Kidney capillary endothelial cell (primary cell): ENCODE data around the gene FGFBP1.

ENCODE experiments used
- DNase-seq: peaks from one replicate; pipeline ENCODE4 v3.0.0-alpha.2; 2018; ENCODE audit warnings: low spot score

FGFBP1 gene

DNA sequence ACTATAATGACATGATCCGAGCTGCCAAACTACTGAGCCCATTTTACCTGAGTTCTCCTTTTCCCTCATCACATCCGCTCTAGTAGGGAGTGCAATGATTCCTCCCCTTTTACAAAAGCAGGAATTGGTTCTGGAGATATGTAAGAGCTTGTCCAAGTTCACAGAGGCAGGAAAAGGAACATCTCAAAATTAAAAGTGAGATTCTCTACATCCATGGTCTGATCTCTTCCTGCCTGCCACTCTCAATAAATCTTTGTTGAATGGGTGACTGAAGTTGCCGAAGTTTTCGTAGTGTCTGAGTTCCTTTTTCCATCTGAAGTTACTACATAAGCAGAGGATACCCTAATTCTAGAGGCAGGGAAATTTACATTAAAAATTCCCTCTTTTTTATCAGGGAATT is at the start of gene FGFBP1:
Gene FGFBP1, minus strand, starts transcription at position 101 of the 400 bp plus-strand sequence. CDS start 2,108 bp downstream, outside the sequence.
- DNase-seq: no peak

DNA sequence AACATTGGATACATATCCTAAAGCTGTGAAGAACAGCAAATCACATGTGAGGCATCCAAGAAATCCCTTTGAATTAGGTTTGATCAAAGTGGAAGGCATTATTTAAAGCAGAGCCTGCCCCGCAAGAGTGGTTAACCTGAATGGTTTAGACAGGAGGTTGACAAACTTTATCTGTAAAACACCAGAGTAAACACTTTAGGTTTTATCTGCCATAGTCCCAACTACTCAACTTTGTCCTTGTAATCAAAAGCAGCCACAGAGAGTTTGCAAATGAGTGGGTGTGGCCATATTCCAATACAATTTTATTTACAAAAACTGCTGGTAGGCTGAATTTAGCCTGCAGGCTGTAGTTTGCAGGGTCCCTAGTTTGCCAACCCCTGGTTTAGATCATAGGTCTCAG is 49.7 kb upstream of the FGFBP1 start:
- no peak for DNase-seq

DNA sequence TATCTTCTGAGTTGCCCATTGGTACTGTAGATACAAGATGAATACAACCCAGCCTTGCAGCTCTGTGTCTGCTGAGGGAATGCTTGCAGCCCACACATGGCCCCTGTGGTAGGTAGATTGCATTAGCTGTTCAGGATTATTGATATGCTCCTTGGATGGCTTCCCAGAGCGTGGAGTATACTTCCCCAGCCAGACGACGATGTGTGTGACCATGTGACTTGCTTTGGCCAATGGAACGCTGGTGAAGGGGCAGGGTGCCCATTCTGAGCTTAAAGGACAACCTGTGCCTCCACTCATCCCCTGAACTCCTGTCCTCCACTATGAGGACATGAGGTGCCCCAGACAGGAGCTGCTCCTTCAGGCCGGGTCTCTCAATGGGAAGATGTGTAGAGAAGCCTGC is 48.4 kb upstream of the FGFBP1 start:
- DNase-seq: no peak

DNA sequence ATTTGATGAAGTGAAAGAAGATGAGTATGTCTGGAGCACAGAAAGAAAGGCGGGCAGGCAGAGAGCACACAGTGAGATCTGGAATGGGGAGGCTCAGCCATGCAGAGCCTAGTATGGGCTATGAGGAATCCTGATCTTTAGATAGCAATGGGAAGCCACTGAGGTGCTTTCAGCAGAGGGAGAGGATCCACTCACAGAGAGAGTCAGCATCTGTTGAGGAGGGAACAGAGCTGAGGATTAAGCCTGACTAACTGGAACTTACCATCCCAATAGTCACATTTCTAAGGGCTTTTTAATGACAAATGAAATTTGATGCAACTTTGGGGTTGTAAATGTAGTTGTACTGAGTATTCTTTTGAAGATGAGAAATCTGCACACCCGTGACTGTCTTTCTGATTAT is 45.1 kb upstream of the FGFBP1 start:
- DNase-seq: no peak

DNA sequence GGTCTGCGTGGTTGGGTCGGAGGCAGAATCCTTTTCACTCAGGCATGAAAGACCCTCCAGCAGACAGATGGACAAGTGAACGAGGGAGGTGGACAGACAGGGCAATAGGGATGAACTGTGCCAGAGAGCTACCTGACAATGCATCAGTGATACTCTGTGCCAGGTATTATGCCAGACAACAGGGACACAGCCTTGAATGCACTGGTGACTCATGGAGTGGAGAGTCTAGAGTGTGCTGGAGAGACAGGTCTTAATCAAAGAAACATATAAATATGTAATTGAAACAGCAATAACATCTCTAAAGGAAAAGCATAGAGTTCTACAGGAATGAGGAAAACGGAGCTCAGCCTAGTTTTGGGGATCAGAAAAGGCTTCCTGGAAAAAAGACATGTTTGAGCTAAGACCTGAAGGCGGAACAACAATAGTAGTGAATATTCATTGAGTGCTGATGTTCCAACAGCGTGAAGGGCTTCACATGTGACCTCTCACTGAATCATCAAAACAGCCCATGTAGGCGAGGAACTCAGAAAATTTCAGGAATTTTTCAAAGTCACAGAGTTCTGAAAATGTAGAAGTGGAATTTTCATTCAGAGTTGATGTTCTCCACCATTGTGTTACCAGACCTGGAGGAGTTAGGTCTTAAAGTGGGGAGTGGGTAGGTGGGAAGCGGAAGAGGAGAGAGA is 44.4 kb upstream of the FGFBP1 start:
- DNase-seq: no peak

DNA sequence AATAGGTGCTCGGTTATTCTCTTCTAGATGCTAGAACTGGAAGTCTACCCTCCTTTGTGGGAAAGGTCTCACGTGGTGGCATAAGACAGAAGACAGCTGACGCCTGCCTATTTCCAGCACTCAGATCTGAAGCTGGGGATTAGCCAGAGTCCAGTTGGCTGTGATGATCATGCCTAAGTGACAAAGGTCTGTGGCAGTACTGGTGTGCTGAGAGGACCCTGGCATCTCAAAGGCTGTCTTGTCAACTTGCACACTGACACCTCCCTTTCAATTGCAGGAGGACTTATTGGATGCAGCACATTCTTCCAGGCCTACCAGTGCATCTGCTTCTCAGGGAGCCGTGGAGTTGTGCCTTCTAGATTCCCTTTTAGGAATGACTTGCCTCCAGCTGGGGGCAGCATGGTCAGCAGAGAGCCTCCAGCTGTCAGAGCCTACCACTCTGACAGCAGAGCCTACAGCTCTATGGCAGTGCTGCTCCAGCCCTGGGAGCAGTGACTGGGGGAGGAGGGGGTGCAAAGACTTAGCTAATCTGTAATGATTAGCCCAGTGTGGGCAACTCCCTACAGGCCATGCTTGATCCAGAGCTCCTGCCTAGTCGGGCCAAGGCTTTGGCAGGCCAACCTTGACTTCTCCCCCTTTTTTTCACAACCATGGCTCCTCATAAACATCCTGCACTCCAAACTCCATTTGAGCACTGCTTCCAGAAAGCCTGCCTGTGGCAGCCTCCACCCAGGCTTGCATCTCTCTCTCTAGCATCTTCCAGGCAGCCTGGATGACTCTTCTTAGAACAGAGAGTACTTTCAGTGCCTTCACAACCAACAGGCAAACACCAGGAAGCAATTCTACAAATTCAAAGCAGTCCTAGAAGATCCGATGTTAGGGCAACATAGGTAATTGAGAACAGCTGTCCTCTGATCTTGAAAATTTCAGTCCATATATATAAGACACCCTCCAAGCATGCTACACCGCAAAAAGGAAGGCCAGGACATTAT is 38.2 kb upstream of the FGFBP1 start:
- no peak for DNase-seq

DNA sequence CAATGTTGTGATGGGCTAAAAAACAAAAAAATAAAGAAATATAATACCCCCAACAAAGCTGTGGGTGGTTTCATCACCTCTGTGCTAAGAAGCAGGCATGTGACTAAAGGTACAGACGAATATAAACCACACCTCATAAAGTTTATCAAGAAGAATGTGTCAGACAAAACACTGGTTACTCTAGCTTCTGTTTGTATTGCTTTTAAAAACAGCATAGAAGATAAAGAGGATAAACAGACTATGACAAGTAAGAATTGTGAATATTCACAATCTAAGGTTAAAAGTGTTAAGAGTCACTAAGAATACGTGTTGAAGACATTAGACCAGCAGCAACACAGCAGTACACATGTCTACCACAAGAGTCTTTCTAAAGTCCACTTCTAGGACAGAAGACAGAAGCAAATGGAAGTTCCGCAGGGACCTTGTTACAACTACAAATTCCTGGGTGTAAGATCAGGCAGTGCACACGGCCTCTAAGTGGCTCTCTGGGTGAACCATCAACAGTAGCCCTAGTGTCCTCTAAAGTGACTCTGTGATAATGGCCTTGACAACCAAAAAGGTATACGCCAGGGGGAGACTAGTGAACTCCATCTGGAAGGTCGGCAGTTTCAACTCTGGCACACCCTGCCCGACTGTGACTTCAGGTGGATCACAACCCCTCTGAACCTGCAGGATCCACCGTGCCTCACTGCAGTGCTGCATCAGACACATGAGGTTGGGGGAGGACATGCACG is 32.7 kb upstream of the FGFBP1 start:
- no peak for DNase-seq

DNA sequence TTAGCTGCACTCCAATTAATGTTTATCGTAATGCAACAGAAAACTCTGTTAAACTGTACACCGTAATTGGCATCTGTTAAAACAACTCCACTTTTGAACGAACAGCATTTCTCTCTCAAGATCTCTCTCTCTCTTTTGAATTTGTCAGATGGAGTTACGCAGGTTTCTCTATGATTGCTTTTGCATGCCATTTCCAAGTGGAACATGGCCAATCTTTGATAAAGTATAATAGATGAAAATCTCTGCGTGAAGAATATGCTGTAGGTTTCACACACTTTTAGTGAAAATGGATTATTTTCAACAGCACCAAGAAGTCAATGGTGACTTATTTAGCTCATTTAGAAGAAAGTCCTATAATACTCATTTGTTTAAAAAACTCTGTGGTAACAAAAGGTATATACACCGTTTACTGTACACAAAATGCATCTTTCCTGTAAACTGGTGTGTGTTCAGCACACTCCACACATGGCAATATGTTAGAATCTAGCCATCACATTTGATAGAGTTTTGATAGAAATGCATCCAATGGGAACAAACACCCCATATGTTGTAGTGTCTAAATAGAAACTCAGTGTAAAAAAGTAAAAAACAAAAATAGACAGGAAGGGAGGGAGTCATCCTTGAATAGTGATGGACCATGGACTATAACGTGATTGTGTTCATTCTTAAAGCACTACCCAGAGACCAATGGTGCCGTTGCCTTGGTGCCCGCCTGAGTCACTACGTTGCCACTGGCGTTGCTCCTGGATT is 30.2 kb upstream of the FGFBP1 start:
- no peak for DNase-seq

DNA sequence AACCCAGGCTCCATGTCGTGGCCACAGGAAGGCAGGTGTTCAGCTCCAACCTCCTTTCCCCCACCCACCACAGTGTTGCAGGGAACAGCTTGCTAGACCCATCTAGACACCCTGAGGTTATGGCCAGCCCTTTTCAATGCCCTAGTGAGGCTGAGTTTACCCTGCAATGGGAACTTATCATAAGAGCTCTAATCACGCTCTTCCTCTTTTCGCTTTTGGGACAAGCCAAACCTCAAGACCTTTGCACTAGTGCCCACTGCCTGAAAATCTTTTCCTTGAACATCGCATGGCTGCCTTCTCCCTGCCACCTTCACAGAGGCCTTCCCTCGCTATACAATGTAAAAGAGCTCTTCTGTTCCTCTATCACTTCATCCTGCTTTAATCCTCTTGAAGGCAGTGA is 26.8 kb upstream of the FGFBP1 start:
- no peak for DNase-seq

DNA sequence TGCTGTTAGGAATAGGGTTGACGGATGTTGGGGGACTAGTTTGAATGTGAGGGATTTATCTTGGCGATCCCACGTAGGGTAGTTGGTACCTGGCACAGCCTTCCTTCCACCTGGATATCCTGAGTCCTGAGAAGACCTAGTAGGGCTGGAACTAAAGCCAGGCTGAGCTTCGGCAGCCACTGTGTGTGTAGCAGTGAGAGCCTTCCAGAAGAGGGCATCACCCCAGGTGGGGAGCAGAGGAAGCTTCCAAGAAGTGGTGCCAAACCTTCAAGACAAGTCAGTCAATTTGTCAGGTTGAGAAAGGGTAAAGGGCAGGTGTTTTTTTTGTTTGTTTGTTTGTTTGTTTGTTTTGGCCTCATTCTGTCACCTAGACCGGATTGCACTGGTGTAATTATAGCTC is 25.6 kb upstream of the FGFBP1 start:
- no peak for DNase-seq

DNA sequence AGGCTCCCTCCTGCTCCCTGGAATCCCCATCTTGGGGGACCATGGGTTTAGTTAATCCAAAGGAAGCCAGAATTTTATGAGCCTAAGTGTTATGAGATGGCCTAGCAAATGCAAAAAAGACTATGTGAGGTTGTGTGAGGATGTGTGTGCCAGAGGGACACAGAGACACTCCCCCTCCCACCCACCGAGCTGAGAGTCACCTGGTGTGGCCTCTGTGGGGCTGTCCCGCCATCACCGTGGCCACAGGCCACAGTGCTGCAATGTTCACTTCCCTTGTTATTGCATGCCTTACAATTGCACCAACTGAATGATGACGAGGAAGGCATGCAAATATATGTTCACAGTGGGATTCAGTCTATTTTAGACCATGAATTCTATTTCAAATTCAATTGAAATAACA is 25.0 kb upstream of the FGFBP1 start:
- no peak for DNase-seq

DNA sequence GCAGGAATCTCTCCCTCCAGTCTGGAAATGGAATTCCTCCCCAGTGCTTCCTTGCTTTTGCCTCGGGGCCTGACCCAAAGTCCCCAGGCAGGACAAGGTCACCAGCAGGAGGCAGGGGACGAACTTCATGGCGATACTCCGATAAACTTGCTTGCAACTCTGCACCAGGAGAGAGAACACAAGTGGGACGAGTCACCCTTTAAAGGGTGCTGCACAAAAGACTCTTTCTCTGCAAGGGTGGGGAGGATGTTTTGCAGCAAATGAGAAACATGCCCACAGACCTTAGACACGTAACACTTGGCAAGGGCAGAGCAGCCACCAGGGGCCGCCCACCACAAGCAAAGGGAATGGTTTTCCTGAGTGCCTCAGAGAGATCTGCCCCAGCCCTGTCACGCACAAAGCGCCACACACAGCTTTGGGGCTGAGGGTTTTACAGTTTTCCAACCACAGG is 24.5 kb upstream of the FGFBP1 start, which contains the start of gene FGFBP2:
Gene FGFBP2, minus strand, starts transcription at position 175 of the 451 bp plus-strand sequence. Its CDS starts 46 bp downstream, at position 129.
- DNase-seq: peak; percentile 21

DNA sequence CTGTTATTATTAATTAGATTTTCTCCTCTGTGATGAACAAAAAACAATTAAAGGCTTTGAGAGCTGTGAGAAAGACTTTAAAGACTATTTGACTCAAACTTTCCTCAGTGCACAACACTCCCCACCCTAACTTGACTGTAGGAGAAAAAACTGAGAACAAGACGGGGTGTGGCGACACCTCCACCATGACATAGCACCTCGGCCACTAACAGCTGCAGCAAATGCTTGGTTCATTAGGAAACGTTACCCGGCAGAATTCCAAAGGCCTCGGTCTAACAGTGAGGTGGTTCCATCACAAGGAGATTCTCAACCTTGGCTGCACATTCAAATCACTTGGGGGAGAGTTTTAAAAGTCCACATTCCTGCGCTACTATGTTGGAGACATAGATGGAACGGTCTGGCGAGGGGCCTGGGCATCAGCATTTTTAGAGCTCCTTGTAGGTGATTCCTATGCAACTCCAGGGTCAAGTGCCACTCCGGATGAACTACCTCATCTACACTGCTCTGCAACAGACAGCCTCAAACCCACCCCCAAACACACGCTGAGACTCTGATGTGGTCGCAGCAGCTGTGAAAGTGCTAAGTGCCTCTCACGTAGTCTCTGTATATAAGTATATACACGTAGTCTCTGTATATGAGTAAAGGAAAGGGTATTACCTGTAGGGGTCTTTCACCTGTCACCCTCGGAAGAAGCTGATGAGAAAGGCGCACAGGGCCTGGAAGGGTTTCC is 23.4 kb upstream of the FGFBP1 start:
- no peak for DNase-seq

DNA sequence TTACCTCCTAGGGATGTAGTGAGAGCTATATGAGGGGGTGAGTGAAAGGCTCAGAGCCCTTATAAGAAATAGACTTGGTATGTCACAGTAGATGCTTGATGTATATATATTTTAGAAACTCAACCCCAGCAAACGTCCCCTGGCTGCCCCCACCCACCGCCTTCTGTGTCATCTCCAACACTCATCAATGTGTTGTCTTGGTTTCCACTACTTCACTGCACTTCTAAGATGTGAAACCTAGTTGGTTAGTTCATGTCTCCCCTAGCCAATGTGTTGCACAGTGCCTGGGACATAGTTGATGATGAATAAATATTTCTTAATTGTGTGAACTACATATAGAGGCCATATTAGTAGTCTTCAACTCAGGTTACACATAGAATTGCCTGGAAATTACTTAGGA is 20.0 kb upstream of the FGFBP1 start:
- DNase-seq: no peak

DNA sequence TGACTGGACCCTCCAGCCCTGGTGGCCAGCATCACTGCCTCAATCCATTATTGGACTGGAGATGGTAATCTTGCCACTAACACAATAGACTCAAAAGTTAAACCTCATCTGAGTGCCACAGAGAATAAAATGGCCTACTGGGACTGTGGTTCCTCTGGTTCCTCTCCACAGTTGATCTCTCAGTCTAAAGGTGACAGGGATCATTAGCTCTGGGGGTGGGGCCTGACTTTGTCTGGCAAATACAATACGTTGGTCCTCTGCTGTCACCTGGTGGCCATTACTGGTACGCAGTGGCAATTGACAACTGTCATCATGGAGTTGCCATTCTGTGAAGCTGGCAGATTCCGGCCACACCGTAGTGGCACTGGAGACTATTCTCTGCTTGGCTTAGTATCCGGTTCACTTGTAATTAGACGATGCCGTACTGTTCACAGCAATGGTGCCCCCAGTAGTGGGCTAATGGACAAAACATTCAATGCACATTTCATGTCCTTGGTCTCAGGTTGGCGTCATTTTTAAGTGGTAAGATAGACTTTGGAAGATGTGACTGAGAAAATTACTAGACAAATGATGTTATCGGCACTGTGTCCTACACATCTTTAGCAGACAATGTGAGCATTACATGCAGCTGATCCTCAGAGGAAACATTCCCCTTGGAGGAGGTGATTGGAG is 17.8 kb upstream of the FGFBP1 start:
- DNase-seq: peak; percentile 62

DNA sequence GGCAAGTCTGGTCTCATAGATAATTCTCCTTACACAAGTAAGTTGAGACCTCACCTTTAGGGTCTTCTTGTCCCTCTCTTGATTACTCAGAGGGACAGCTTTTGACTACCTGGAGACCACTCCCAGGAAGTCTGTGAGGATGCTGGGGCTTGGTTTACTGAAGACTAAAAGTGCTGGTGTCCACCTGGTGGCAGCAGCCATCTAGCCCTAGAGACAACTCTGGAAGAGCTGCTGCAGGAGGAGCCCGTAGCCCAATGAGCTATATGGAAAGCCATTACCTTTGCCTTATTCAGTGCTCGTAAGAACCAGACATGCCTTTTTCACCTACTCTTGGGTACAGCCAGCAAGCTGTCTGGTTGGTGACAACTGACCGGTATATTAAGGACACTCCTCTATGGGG is 17.1 kb upstream of the FGFBP1 start:
- DNase-seq: no peak

DNA sequence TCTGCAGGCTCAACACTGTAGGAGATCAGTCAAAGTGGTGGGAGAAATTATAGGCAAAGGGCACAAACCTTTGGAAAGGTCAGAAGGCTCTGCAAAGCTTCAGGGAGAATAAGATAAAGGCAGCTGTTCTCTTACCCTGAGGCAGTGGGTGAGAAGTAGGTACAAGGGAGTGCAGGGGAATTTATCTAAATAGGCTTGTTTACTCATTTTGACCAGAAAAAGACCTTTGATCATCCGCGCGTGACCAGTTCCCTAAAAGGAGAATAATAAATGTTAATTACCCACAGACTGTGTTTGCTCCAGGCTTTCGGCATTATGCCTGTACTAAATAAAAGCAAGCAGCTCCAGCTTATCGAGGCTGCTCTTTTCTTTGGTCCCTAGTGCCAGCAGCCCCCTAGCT is 15.1 kb upstream of the FGFBP1 start:
- DNase-seq: no peak

DNA sequence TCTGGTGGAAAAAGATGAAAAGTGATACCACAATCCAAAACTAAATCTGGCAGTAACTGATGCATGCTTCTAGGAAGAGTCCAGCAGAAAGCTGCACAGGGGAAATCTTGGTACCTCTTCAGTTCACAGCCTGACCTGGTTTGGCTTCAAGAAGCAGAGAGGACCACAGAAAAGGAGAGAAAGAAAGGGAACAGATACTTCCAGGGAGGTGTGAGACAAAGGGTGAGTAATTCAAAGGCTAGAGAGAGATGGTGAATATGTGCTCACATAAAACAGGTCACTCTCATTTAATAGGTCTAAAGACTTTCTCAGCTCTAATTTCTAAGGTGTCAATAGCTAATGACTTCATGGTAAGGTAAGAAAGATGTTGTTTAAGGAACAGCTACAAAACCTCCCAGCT is 13.2 kb upstream of the FGFBP1 start:
- DNase-seq: no peak

DNA sequence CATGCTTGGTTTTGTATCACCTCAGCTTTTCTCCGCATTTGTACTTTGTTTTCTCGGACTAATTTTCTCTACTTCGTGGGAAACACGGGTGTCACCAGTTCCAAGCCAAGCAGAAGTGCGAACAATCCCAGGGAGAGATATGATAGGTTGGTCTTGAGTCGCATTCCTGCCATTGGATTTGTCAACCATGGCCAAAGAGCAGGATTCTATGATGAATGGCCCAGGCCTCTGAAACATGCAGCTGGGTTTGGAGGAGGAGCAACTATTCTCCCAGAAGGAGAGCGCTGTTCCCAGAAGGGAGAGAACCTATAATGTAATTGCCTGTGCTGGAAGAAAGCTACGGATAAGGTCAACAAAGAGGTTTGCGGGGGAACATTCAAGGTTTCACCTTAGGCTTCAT is 10.3 kb upstream of the FGFBP1 start:
- no peak for DNase-seq

DNA sequence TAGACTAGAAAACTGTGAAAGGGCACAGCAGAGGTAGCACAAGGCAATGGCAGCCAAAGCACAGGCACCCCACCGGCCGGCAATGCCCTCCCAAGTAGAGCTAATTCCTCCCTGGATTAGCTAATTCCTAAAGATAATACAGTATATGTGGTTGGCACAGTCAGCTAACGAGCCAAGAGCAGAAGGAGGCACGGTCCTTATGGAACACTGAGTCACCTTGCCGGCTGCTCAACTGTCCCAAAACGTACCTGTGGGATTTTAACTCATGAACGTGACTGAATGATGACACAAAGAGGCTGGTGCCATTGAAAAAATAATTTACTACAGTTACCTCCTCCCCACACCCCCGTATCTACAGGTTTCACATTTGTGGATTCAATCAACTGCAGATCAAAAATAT is 9.1 kb upstream of the FGFBP1 start:
- no peak for DNase-seq
